IMR-90 (cell line): Measurements from ENCODE around the gene UBAC1. TPM values are rescaled to one million over a fixed set of nuclear protein-coding genes. Genes with fewer than 3 reads are reported as not detected.
A peak's percentile ranks its signal among the peaks of the same experiment; 100 is the strongest.

Experiments used
- ATAC-seq: fragments of 200-7000 bp; cut with Tn5 transposase; 2 replicates; pipeline ENCODE4 v1.9.1; 2020; ENCODE audit warnings: low read depth, mild to moderate bottlenecking, moderate library complexity
- BruUV-seq: library from RNA; stranded (reverse); fragments of 400-500 nt; replicated peaks from 2 replicates; lab custom pipeline; 2021; lab: Mats Ljungman, UMichigan
- CTCF ChIA-PET: fragments of 300-600 bp; formaldehyde crosslinking; extraction: SDS; loops from one replicate; lab custom pipeline; 2021; ENCODE audit warnings: antibody characterized with exemption; lab: Yijun Ruan, JAX
- POLR2A ChIA-PET: fragments of 300-600 bp; sonication (Branson Sonifier 250); formaldehyde crosslinking; loops from one replicate; lab custom pipeline; 2022; ENCODE audit warnings: antibody characterized with exemption; ENCODE audit not compliant: unreplicated experiment; lab: Charles Lee
- DNase-seq: peaks from one replicate; pipeline ENCODE4 v3.0.0; 2013
- H2AFZ ChIP-seq: replicated peaks from 2 replicates; pipeline ENCODE3; 2013; ENCODE audit warnings: low read length, mild to moderate bottlenecking; ENCODE audit not compliant: poor library complexity
- H2AK5ac ChIP-seq: 2 replicates; pipeline ENCODE4 v1.6.1; 2013; ENCODE audit warnings: low read depth, low read length, inconsistent platforms
- H2AK9ac ChIP-seq: replicated peaks from 2 replicates; pipeline ENCODE3; 2013; ENCODE audit warnings: mild to moderate bottlenecking, low read depth, low read length, moderate library complexity; ENCODE audit not compliant: poor library complexity
- H2BK120ac ChIP-seq: 2 replicates; pipeline ENCODE4 v1.6.1; 2013; ENCODE audit warnings: low read depth, low read length, inconsistent platforms
- H2BK15ac ChIP-seq: 3 replicates; pipeline ENCODE4 v1.6.1; 2013; ENCODE audit warnings: low read depth, low read length, inconsistent platforms
- H2BK20ac ChIP-seq: 2 replicates; pipeline ENCODE4 v1.6.1; 2013; ENCODE audit warnings: low read depth, mild to moderate bottlenecking, inconsistent platforms, low read length, moderate library complexity
- H2BK5ac ChIP-seq: 2 replicates; pipeline ENCODE4 v1.6.1; 2013; ENCODE audit warnings: mild to moderate bottlenecking, low read depth, low read length, inconsistent platforms; ENCODE audit not compliant: poor library complexity, severe bottlenecking
- H3K14ac ChIP-seq: replicated peaks from 2 replicates; pipeline ENCODE4 v1.6.1; 2013; ENCODE audit warnings: low read depth, low read length, inconsistent platforms
- H3K18ac ChIP-seq: 2 replicates; pipeline ENCODE4 v1.6.1; 2013; ENCODE audit warnings: low read depth, low read length, control low read depth
- H3K23ac ChIP-seq: 2 replicates; pipeline ENCODE4 v1.6.1; 2013; ENCODE audit warnings: low read depth, low read length, inconsistent platforms
- H3K27ac ChIP-seq: 2 replicates; pipeline ENCODE4 v1.5.1; 2013; ENCODE audit warnings: mild to moderate bottlenecking, control low read depth, low read length; ENCODE audit not compliant: insufficient read depth
- H3K27me3 ChIP-seq: 2 replicates; pipeline ENCODE4 v1.6.1; 2013; ENCODE audit warnings: low read length; ENCODE audit not compliant: control insufficient read depth, insufficient read depth
- H3K36me3 ChIP-seq: 2 replicates; pipeline ENCODE4 v1.6.1; 2013; ENCODE audit warnings: low read length, mixed read lengths; ENCODE audit not compliant: control insufficient read depth, insufficient read depth
- H3K4ac ChIP-seq: 2 replicates; pipeline ENCODE4 v1.6.1; 2013; ENCODE audit warnings: low read depth, low read length, inconsistent platforms
- H3K4me1 ChIP-seq: 2 replicates; pipeline ENCODE4 v1.6.1; 2013; ENCODE audit warnings: low read length, mixed read lengths; ENCODE audit not compliant: control insufficient read depth, insufficient read depth
- H3K4me2 ChIP-seq: 2 replicates; pipeline ENCODE4 v1.6.1; 2013; ENCODE audit warnings: low read depth, mild to moderate bottlenecking, control low read depth, low read length, moderate library complexity
- H3K4me3 ChIP-seq: 2 replicates; pipeline ENCODE4 v1.5.1; 2013; ENCODE audit warnings: low read depth, mild to moderate bottlenecking, control low read depth, low read length, moderate library complexity; ENCODE audit not compliant: insufficient read depth
- H3K56ac ChIP-seq: 2 replicates; pipeline ENCODE4 v1.6.1; 2013; ENCODE audit warnings: low read length, inconsistent platforms; ENCODE audit not compliant: insufficient read depth; ENCODE audit errors: extremely low read depth
- H3K79me1 ChIP-seq, 2 experiments: 2 replicates each; pipeline ENCODE4 v1.6.1; 2013; ENCODE audit warnings: low read length in 2 of 2, inconsistent platforms in 1 of 2, low read depth in 1 of 2
- H3K9ac ChIP-seq: 2 replicates; pipeline ENCODE4 v1.6.1; 2013; ENCODE audit warnings: low read depth, low read length, control low read depth
- H3K9me1 ChIP-seq: 2 replicates; pipeline ENCODE4 v1.6.1; 2013; ENCODE audit warnings: low read length, inconsistent platforms; ENCODE audit not compliant: insufficient read depth
- H3K9me3 ChIP-seq: 2 replicates; pipeline ENCODE4 v1.6.1; 2013; ENCODE audit warnings: low read length; ENCODE audit not compliant: control insufficient read depth, insufficient read depth
- H4K20me1 ChIP-seq: 2 replicates; pipeline ENCODE4 v1.6.1; 2013; ENCODE audit warnings: low read length, inconsistent platforms; ENCODE audit not compliant: insufficient read depth
- H4K5ac ChIP-seq: 2 replicates; pipeline ENCODE4 v1.6.1; 2013; ENCODE audit warnings: mild to moderate bottlenecking, low read depth, low read length, control low read depth
- H4K8ac ChIP-seq, 2 experiments: 2 replicates each; pipeline ENCODE4 v1.6.1; 2013; ENCODE audit warnings: low read depth in 2 of 2, low read length in 2 of 2, control low read depth in 1 of 2, inconsistent platforms in 1 of 2
- H4K91ac ChIP-seq: 2 replicates; pipeline ENCODE4 v1.6.1; 2013; ENCODE audit warnings: low read depth, low read length, inconsistent platforms; ENCODE audit not compliant: insufficient read depth
- BHLHE40 ChIP-seq: fragments of 150-350 bp; IDR thresholded peaks from 2 replicates; pipeline ENCODE4 v1.6.1; 2016; ENCODE audit warnings: mild to moderate bottlenecking, low read depth, low read length
- CEBPB ChIP-seq: IDR thresholded peaks from 2 replicates; pipeline ENCODE4 v1.6.1; 2012; ENCODE audit warnings: low read depth, low read length, improper control_type of control experiment
- CHD1 ChIP-seq: IDR thresholded peaks from 2 replicates; pipeline ENCODE4 v1.6.1; 2012; ENCODE audit warnings: low read depth, low read length, improper control_type of control experiment
- FOS ChIP-seq: fragments of 150-350 bp; IDR thresholded peaks from 2 replicates; pipeline ENCODE4 v1.6.1; 2016; ENCODE audit warnings: low read depth, low read length
- MAFK ChIP-seq: IDR thresholded peaks from 2 replicates; pipeline ENCODE4 v1.6.1; 2012; ENCODE audit warnings: low read depth, low read length, improper control_type of control experiment
- MAZ ChIP-seq: IDR thresholded peaks from 2 replicates; pipeline ENCODE4 v1.6.1; 2012; ENCODE audit warnings: low read depth, mild to moderate bottlenecking, low read length, improper control_type of control experiment, moderate library complexity, borderline replicate concordance
- NFE2L2 ChIP-seq: fragments of 150-350 bp; IDR thresholded peaks from 2 replicates; pipeline ENCODE4 v1.6.1; 2016; ENCODE audit warnings: low read depth, mild to moderate bottlenecking, low read length
- POLR2A ChIP-seq: IDR thresholded peaks from 2 replicates; pipeline ENCODE4 v1.6.1; 2012; ENCODE audit warnings: mild to moderate bottlenecking, low read depth, low read length
- RCOR1 ChIP-seq: IDR thresholded peaks from 2 replicates; pipeline ENCODE4 v1.6.1; 2012; ENCODE audit warnings: mild to moderate bottlenecking, low read length, improper control_type of control experiment; ENCODE audit not compliant: insufficient replicate concordance
- RFX5 ChIP-seq: IDR thresholded peaks from 2 replicates; pipeline ENCODE4 v1.8.0; 2012; ENCODE audit warnings: low read depth, mild to moderate bottlenecking, low read length, moderate library complexity
- SMC3 ChIP-seq: fragments of 150-350 bp; IDR thresholded peaks from 2 replicates; pipeline ENCODE4 v1.6.1; 2016; ENCODE audit warnings: low read depth, mild to moderate bottlenecking, antibody characterized with exemption, low read length, moderate library complexity
- WGBS, 2 experiments: methylation state at CpG; one replicate each; pipeline versions ENCODE4 v1.1.5 to v1.1.7; 2013; ENCODE audit warnings: missing lambda C conversion rate in 2 of 2; ENCODE audit not compliant: insufficient read length in 1 of 2; ENCODE audit errors: extremely low coverage in 2 of 2; 5-methylcytosine and 5-hydroxymethylcytosine counted together
- dilution Hi-C: fragments of 300-500 bp; cut with HindIII; formaldehyde crosslinking; loops from one replicate; pipeline ENCODE4 v1.14.3; 2018; ENCODE audit warnings: low sequenced_read_pairs; ENCODE audit not compliant: unreplicated experiment
- in situ Hi-C: fragments of 300-500 bp; cut with MboI; formaldehyde crosslinking; loops from 3 replicates; pipeline ENCODE4 v1.14.3; 2019; ENCODE audit warnings: low sequenced_read_pairs, inconsistent platforms, mixed read lengths
- intact Hi-C: fragments of 100-400 bp; cut with micrococcal nuclease; formaldehyde crosslinking; loops from 2 replicates; pipeline ENCODE4 v1.10.0; 2022
- polyA plus RNA-seq, 3 experiments: library from polyadenylated mRNA; depleted of rRNA; stranded (reverse); fragments of >200 nt; gene quantifications; 2 replicates each; pipeline ENCODE4 v1.2.3, GENCODE V29; 2012; ENCODE audit warnings: low replicate concordance in 1 of 3
- total RNA-seq: library from RNA; depleted of rRNA; stranded (reverse); fragments of >200 nt; gene quantifications from 2 replicates; pipeline ENCODE4 v1.2.3, GENCODE V29; 2012
- TF ChIP-seq, protein P1 (sequence below): fragments of 150-350 bp; IDR thresholded peaks from 2 replicates; pipeline ENCODE4 v1.6.1; 2017; ENCODE audit warnings: mild to moderate bottlenecking, antibody characterized with exemption, low read length, low read depth
- TF ChIP-seq, protein P2 (sequence below): conservative IDR thresholded peaks from 2 replicates; pipeline ENCODE4 v1.5.1; 2012; ENCODE audit warnings: mild to moderate bottlenecking, low read depth, low read length, improper control_type of control experiment

The UBAC1 gene
- total and polyA plus RNA-seq, 2 of the 4 experiments (the other 2 are of a cell fraction): 25.3 to 33.9 TPM

DNA sequence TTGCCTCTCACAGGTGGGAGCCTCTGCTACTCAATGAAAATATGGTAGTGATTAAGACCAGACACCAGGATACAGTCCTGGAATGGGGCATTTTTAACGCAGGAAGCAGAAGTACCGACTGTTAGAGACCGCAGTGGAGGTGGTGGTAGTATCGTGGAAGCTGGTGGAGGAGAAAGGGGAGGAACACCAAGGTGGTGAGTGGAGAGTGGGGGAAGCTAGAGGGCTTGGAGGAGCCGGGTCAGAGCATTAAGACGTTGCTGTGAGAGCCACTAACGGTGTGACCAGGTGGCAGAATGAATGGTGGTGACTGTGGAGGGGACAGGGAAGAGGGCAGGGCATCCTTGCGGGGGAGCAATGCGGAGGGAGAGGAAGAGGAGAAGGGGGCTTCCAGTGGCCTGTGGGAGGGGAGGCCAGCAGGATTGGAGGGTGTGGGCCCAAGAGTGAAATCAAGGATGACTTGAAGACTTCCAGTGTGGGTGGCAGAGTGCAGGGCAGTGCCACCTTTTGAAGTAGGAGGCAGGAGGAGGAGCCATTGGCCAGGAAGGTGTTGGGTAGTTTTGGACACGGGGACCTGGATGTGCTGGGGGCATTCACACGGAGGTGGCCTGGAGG is 1.6 kb upstream of the UBAC1 start:
- Histone ChIP-seq H4K91ac (no peak overlapping the region), H3K9me3 (no peaks in the 10 kb centered on the region), H4K8ac (no peak overlapping the region), H2AK5ac (no peak overlapping the region), H4K20me1 (peaks cover 21% of the 10 kb centered on the region), H3K36me3 (no peaks in the 10 kb centered on the region), H3K23ac (no peak overlapping the region), H3K18ac (no peak overlapping the region), H3K27me3 (no peaks in the 10 kb centered on the region; the same call in 1 of the 2 replicates), H3K4me3 (no peak overlapping the region), H3K27ac (no peak overlapping the region), H2BK5ac (no peak overlapping the region), H3K56ac (no peak overlapping the region), H3K9ac (no peak overlapping the region), H3K14ac (no peak overlapping the region), H3K4ac (no peak overlapping the region), H2BK20ac (no peak overlapping the region), H3K79me1 (peaks cover 21 to 28% of the 10 kb centered on the region in 2 experiments), H4K5ac (no peak overlapping the region), H2BK15ac (no peak overlapping the region), H2AFZ (no peak overlapping the region), H3K4me2 (no peak overlapping the region), H3K9me1 (peaks cover 2% of the 10 kb centered on the region; the same call in 1 of the 2 replicates), H2BK120ac (no peak overlapping the region), H3K4me1 (no peaks in the 10 kb centered on the region; the same call in none of the 2 replicates), H2AK9ac (peak overlapping the region; percentile 23)
- no peak for ATAC-seq
- DNase-seq: no peak
- ChIA-PET CTCF (interaction anchor here (1.3 kb wide), 1 partner anchor 160 kb away, joined by 4 read pairs; no protein-coding TSS in a partner anchor), POLR2A (no interaction called here)
- WGBS, 2 experiments: 46% methylated on average over 7 of the region's 11 CpGs; no CpG with 5 or more reads in 1 of the 2 experiments
- dilution Hi-C loops (no loop called here), intact Hi-C loops (loop anchor here (5.0 kb wide), 1 partner anchor 261 kb away; the partner anchor contains the start of gene KCNT1), in situ Hi-C loops (loop anchor here (5.0 kb wide), 1 partner anchor 159 kb away; no protein-coding TSS in a partner anchor)
- TF ChIP-seq NFE2L2 (no peak), CHD1 (no peak), RFX5 (no peak), POLR2A (no peak), MAFK (no peak), FOS (no peak), MAZ (no peak), SMC3 (no peak), BHLHE40 (no peak), RCOR1 (no peak), CEBPB (no peak)
- TF ChIP-seq, protein P1, sequence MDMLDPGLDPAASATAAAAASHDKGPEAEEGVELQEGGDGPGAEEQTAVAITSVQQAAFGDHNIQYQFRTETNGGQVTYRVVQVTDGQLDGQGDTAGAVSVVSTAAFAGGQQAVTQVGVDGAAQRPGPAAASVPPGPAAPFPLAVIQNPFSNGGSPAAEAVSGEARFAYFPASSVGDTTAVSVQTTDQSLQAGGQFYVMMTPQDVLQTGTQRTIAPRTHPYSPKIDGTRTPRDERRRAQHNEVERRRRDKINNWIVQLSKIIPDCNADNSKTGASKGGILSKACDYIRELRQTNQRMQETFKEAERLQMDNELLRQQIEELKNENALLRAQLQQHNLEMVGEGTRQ: no peak
- TF ChIP-seq, protein P2, sequence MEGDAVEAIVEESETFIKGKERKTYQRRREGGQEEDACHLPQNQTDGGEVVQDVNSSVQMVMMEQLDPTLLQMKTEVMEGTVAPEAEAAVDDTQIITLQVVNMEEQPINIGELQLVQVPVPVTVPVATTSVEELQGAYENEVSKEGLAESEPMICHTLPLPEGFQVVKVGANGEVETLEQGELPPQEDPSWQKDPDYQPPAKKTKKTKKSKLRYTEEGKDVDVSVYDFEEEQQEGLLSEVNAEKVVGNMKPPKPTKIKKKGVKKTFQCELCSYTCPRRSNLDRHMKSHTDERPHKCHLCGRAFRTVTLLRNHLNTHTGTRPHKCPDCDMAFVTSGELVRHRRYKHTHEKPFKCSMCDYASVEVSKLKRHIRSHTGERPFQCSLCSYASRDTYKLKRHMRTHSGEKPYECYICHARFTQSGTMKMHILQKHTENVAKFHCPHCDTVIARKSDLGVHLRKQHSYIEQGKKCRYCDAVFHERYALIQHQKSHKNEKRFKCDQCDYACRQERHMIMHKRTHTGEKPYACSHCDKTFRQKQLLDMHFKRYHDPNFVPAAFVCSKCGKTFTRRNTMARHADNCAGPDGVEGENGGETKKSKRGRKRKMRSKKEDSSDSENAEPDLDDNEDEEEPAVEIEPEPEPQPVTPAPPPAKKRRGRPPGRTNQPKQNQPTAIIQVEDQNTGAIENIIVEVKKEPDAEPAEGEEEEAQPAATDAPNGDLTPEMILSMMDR: no peak
- BruUV-seq: no TSS peak
